Panc1 (cell line): ENCODE results near the gene ITGA11. TPM values are rescaled to one million over a fixed set of nuclear protein-coding genes. Genes with fewer than 3 reads are reported as not detected.

Experiments used
- ATAC-seq: fragments of 200-7000 bp; cut with Tn5 transposase; 2 replicates; pipeline ENCODE4 v1.9.1; 2020; ENCODE audit warnings: mild to moderate bottlenecking, moderate library complexity
- BruUV-seq: library from RNA; stranded (reverse); fragments of 400-500 nt; replicated peaks from 2 replicates; lab custom pipeline; 2021; lab: Mats Ljungman, UMichigan
- CTCF ChIA-PET: fragments of 300-600 bp; sonication (Branson Sonifier 250); formaldehyde crosslinking; loops from one replicate; lab custom pipeline; 2022; ENCODE audit warnings: antibody characterized with exemption; lab: Charles Lee
- POLR2A ChIA-PET: fragments of 300-600 bp; sonication (Branson Sonifier 250); formaldehyde crosslinking; loops from one replicate; lab custom pipeline; 2022; ENCODE audit warnings: antibody characterized with exemption; lab: Charles Lee
- DNase-seq: peaks from one replicate; pipeline ENCODE4 v3.0.0-alpha.2; 2010; ENCODE audit warnings: low read depth, low spot score
- H3K27ac ChIP-seq: 2 replicates; pipeline ENCODE4 v1.5.1; 2011; ENCODE audit warnings: mild to moderate bottlenecking, low read length, inconsistent platforms
- H3K27me3 ChIP-seq: fragments of 200-500 bp; sonication (Bioruptor generic); 2 replicates; pipeline ENCODE4 v1.6.0; 2014; ENCODE audit warnings: low read length, inconsistent platforms; ENCODE audit not compliant: control insufficient read depth, insufficient read depth
- H3K36me3 ChIP-seq: fragments of 200-500 bp; sonication (Bioruptor generic); 2 replicates; pipeline ENCODE4 v1.5.1; 2014; ENCODE audit warnings: inconsistent platforms, mild to moderate bottlenecking, low read length, moderate library complexity; ENCODE audit not compliant: control insufficient read depth, insufficient read depth
- H3K4me1 ChIP-seq: 2 replicates; pipeline ENCODE4 v1.5.1; 2011; ENCODE audit warnings: inconsistent platforms, mild to moderate bottlenecking, low read length, moderate library complexity; ENCODE audit not compliant: control insufficient read depth, insufficient read depth
- H3K4me3 ChIP-seq, 2 experiments: 2 replicates each; pipeline ENCODE4 v1.5.1; 2011 to 2012; ENCODE audit warnings: low read depth in 2 of 2, low read length in 2 of 2, mild to moderate bottlenecking in 2 of 2, inconsistent platforms in 1 of 2, moderate library complexity in 1 of 2
- H3K9me3 ChIP-seq: fragments of 200-500 bp; sonication (Bioruptor generic); 2 replicates; pipeline ENCODE4 v1.5.1; 2014; ENCODE audit warnings: low read depth, mild to moderate bottlenecking, inconsistent platforms, low read length, moderate library complexity; ENCODE audit not compliant: control insufficient read depth, insufficient read depth
- POLR2AphosphoS5 ChIP-seq: IDR thresholded peaks from 2 replicates; pipeline ENCODE4 v1.6.1; 2012; ENCODE audit warnings: mild to moderate bottlenecking, low read depth, low read length, moderate library complexity
- SIN3A ChIP-seq: IDR thresholded peaks from 2 replicates; pipeline ENCODE4 v1.6.1; 2012; ENCODE audit warnings: low read depth, mild to moderate bottlenecking, low read length, moderate library complexity, borderline replicate concordance; ENCODE audit not compliant: insufficient read depth
- TCF7L2 ChIP-seq: IDR thresholded peaks from 2 replicates; pipeline ENCODE4 v1.6.1; 2011; ENCODE audit warnings: mild to moderate bottlenecking, low read depth, low read length, inconsistent platforms
- in situ Hi-C: cut with HindIII; loops from 2 replicates; pipeline ENCODE4 v1.10.0; 2016; ENCODE audit warnings: low sequenced_read_pairs, low pct_unique_long_range_greater_than_20kb
- intact Hi-C: fragments of 100-400 bp; cut with micrococcal nuclease; formaldehyde crosslinking; loops from one replicate; pipeline ENCODE4 v1.10.0; 2022; ENCODE audit not compliant: unreplicated experiment
- total RNA-seq: library from RNA; stranded (reverse); gene quantifications from one replicate; pipeline ENCODE4 v1.2.1, GENCODE V29; 2021; ENCODE audit not compliant: unreplicated experiment
- TF ChIP-seq, protein P1 (sequence below), 2 experiments: IDR thresholded peaks; 2 replicates each; pipeline ENCODE4 v1.6.1; 2011 to 2012; ENCODE audit warnings: low read depth in 2 of 2, control low read depth in 1 of 2, low read length in 1 of 2, mild to moderate bottlenecking in 1 of 2, moderate library complexity in 1 of 2; ENCODE audit not compliant: insufficient read depth in 1 of 2
- TF ChIP-seq, protein P2 (sequence below): fragments of 450-650 bp; IDR thresholded peaks from 2 replicates; pipeline ENCODE4 v1.5.1; 2017; ENCODE audit warnings: mild to moderate bottlenecking

The ITGA11 gene
- total RNA-seq, 1 experiment from 2014 or later: 0.28 TPM

DNA sequence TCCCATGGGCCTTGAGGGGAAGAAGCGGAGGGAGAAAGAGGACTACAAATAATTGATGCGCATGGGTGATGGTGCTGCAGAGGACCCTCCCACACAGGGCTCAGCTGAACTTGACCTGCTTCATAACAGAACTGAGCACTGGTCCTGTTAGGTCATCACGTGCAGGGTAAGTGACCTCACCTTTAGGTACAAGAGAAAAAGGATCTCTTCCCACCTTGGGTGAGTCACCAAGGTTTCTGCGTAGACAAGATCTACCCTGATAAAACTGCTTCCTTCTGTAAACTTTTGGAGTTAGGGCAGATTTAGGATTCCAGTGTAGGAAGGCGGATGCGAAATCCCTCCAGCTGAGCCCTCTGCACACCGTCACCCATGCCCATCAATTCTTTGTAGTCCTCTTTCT is 87.4 kb downstream of the ITGA11 start:
- Histone ChIP-seq H3K4me3 (no peak overlapping the region), H3K9me3 (no peaks in the 10 kb centered on the region), H3K27me3 (no peaks in the 10 kb centered on the region), H3K4me1 (no peaks in the 10 kb centered on the region), H3K27ac (no peak overlapping the region), H3K36me3 (no peaks in the 10 kb centered on the region)
- in situ Hi-C loops: no loop called here
- intact Hi-C loops: no loop called here
- POLR2A ChIA-PET: no interaction called here
- ATAC-seq (no peak), DNase-seq (no peak)
- CTCF ChIA-PET: no interaction called here
- TF ChIP-seq SIN3A (no peak), POLR2AphosphoS5 (no peak), TCF7L2 (no peak)
- TF ChIP-seq, protein P1, sequence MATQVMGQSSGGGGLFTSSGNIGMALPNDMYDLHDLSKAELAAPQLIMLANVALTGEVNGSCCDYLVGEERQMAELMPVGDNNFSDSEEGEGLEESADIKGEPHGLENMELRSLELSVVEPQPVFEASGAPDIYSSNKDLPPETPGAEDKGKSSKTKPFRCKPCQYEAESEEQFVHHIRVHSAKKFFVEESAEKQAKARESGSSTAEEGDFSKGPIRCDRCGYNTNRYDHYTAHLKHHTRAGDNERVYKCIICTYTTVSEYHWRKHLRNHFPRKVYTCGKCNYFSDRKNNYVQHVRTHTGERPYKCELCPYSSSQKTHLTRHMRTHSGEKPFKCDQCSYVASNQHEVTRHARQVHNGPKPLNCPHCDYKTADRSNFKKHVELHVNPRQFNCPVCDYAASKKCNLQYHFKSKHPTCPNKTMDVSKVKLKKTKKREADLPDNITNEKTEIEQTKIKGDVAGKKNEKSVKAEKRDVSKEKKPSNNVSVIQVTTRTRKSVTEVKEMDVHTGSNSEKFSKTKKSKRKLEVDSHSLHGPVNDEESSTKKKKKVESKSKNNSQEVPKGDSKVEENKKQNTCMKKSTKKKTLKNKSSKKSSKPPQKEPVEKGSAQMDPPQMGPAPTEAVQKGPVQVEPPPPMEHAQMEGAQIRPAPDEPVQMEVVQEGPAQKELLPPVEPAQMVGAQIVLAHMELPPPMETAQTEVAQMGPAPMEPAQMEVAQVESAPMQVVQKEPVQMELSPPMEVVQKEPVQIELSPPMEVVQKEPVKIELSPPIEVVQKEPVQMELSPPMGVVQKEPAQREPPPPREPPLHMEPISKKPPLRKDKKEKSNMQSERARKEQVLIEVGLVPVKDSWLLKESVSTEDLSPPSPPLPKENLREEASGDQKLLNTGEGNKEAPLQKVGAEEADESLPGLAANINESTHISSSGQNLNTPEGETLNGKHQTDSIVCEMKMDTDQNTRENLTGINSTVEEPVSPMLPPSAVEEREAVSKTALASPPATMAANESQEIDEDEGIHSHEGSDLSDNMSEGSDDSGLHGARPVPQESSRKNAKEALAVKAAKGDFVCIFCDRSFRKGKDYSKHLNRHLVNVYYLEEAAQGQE (IDR thresholded peaks at IDR 0.05; ENCODE audit: insufficient read depth in 1 of 2, low read depth in 2 of 2, low read length in 1 of 2): no peak
- TF ChIP-seq, protein P2, sequence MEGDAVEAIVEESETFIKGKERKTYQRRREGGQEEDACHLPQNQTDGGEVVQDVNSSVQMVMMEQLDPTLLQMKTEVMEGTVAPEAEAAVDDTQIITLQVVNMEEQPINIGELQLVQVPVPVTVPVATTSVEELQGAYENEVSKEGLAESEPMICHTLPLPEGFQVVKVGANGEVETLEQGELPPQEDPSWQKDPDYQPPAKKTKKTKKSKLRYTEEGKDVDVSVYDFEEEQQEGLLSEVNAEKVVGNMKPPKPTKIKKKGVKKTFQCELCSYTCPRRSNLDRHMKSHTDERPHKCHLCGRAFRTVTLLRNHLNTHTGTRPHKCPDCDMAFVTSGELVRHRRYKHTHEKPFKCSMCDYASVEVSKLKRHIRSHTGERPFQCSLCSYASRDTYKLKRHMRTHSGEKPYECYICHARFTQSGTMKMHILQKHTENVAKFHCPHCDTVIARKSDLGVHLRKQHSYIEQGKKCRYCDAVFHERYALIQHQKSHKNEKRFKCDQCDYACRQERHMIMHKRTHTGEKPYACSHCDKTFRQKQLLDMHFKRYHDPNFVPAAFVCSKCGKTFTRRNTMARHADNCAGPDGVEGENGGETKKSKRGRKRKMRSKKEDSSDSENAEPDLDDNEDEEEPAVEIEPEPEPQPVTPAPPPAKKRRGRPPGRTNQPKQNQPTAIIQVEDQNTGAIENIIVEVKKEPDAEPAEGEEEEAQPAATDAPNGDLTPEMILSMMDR: no peak
- BruUV-seq: no TSS peak

DNA sequence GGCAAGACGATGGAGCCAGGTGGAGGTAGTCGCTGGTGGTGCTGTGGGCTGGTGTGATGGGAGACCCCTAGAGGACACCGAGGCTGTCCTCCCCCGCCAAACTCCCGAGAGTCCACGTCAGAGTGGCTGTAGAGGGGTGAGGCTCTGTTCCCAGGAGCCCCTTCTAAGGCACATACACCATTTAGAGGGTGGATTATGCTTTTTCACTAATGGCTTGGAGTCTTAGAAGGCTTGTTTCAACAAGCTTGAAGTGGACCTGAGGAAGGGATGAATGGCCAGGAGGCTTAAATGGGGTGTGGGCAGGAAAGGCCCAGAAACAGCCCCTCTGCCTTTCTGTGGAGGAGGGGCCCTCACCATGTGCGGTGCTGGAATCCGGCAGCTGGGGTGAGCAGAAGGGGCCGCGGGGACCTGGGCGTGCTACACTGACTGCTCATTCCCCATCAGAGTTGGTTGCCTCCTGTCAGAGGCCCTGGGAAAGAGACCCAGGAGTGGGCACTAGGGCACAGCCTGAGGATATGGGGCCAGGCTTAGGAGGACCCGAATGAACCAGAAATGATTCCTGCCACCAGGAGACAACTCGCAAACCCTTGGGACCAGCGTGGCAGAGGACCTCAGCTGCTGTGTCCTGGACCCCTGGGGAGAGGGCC is 88.3 kb downstream of the ITGA11 start:
- Histone ChIP-seq H3K9me3 (no peaks in the 10 kb centered on the region), H3K4me1 (no peaks in the 10 kb centered on the region), H3K4me3 (no peak overlapping the region), H3K27ac (no peak overlapping the region), H3K36me3 (no peaks in the 10 kb centered on the region), H3K27me3 (no peaks in the 10 kb centered on the region)
- CTCF ChIA-PET: no interaction called here
- intact Hi-C loops: no loop called here
- POLR2A ChIA-PET: interaction anchor here (0.5 kb wide), 1 partner anchor 409 kb away, joined by 3 read pairs; no protein-coding TSS in a partner anchor
- BruUV-seq: no TSS peak
- in situ Hi-C loops: no loop called here
- TF ChIP-seq POLR2AphosphoS5: no peak
- no peak for TF ChIP-seq TCF7L2
- TF ChIP-seq, protein P2: no peak
- no peak for TF ChIP-seq SIN3A
- TF ChIP-seq, protein P1 (IDR thresholded peaks at IDR 0.05; ENCODE audit: insufficient read depth in 1 of 2, low read depth in 2 of 2, low read length in 1 of 2): no peak
- ATAC-seq (no peak), DNase-seq (no peak)
